ENCODE measurements around the gene RPA3.

DNA sequence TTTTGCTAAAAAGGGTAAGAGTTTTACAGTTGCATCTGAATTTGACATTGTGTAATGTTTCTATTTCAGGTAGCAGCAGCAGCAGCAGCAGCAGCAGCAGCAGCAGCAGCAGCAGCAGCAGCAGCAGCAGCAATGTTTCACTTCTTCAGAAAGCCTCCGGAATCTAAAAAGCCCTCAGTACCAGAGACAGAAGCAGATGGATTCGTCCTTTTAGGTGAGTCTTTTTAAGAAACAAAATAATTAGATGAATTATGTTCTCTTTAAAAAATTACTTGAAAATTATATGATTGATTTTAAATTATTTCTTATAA, 45.2 kb downstream of the RPA3 start:
- TF ChIP-seq POLR2A (IDR thresholded peaks at IDR 0.05; ENCODE audit: low read depth, low read length): no peak
- TF ChIP-seq, protein P1, sequence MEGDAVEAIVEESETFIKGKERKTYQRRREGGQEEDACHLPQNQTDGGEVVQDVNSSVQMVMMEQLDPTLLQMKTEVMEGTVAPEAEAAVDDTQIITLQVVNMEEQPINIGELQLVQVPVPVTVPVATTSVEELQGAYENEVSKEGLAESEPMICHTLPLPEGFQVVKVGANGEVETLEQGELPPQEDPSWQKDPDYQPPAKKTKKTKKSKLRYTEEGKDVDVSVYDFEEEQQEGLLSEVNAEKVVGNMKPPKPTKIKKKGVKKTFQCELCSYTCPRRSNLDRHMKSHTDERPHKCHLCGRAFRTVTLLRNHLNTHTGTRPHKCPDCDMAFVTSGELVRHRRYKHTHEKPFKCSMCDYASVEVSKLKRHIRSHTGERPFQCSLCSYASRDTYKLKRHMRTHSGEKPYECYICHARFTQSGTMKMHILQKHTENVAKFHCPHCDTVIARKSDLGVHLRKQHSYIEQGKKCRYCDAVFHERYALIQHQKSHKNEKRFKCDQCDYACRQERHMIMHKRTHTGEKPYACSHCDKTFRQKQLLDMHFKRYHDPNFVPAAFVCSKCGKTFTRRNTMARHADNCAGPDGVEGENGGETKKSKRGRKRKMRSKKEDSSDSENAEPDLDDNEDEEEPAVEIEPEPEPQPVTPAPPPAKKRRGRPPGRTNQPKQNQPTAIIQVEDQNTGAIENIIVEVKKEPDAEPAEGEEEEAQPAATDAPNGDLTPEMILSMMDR (IDR thresholded peaks at IDR 0.05; ENCODE audit: extremely low read depth in 1 of 2, insufficient read depth in 1 of 2, low read depth in 1 of 2, low read length in 2 of 2): no peak
- no peak for TF ChIP-seq EZH2 (IDR thresholded peaks at IDR 0.05; ENCODE audit: borderline replicate concordance, low read depth, low read length, severe bottlenecking)
- TF ChIP-seq, protein P2, sequence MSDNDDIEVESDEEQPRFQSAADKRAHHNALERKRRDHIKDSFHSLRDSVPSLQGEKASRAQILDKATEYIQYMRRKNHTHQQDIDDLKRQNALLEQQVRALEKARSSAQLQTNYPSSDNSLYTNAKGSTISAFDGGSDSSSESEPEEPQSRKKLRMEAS (IDR thresholded peaks at IDR 0.05; ENCODE audit: insufficient read depth, insufficient read length): no peak
- no peak for TF ChIP-seq POLR2AphosphoS5 (IDR thresholded peaks at IDR 0.05; ENCODE audit: insufficient read depth, low read depth, low read length)
- no peak for TF ChIP-seq JUN (IDR thresholded peaks at IDR 0.05; ENCODE audit: borderline replicate concordance, insufficient read depth, insufficient read length, low read depth)
- TF ChIP-seq MYC (IDR thresholded peaks at IDR 0.05; ENCODE audit: low read depth, low read length): no peak
